HCT116 (cell line): ENCODE results near the gene C3orf22.

Source experiments
- ELF1 ChIP-seq: IDR thresholded peaks from 2 replicates; pipeline ENCODE4 v1.6.1; 2012; ENCODE audit warnings: low read depth, borderline replicate concordance
- EZH2phosphoT487 ChIP-seq: fragments of 200-600 bp; IDR thresholded peaks from 2 replicates; pipeline ENCODE4 v1.6.1; 2018; ENCODE audit warnings: antibody characterized with exemption, borderline replicate concordance
- JUND ChIP-seq: IDR thresholded peaks from 2 replicates; pipeline ENCODE4 v1.6.1; 2012
- POLR2A ChIP-seq: IDR thresholded peaks from 2 replicates; pipeline ENCODE4 v1.7.0; 2011; ENCODE audit warnings: borderline replicate concordance; ENCODE audit not compliant: insufficient read depth, insufficient read length; ENCODE audit errors: extremely low read depth
- SP1 ChIP-seq: IDR thresholded peaks from 2 replicates; pipeline ENCODE4 v1.6.1; 2012; ENCODE audit warnings: low read depth
- TF ChIP-seq, protein P1 (sequence below), 3 experiments: fragments of 200-600 bp in 1 of 3; sonication (generic) in 1 of 3; IDR thresholded peaks in 2 of 3; conservative IDR thresholded peaks in 1 of 3; 2 replicates each; pipeline ENCODE4 v1.5.1; 2012 to 2017; ENCODE audit warnings: low read depth in 2 of 3, low read length in 2 of 3, antibody characterized with exemption in 1 of 3, borderline replicate concordance in 1 of 3, control low read depth in 1 of 3, mild to moderate bottlenecking in 1 of 3, mixed read lengths in 1 of 3, mixed run types in 1 of 3, moderate library complexity in 1 of 3; ENCODE audit not compliant: insufficient read depth in 1 of 3
- TF ChIP-seq, protein P2 (sequence below): IDR thresholded peaks from 2 replicates; pipeline ENCODE4 v1.6.1; 2012
- TF ChIP-seq, protein P3 (sequence below): IDR thresholded peaks from 2 replicates; pipeline ENCODE4 v1.6.1; 2012

DNA sequence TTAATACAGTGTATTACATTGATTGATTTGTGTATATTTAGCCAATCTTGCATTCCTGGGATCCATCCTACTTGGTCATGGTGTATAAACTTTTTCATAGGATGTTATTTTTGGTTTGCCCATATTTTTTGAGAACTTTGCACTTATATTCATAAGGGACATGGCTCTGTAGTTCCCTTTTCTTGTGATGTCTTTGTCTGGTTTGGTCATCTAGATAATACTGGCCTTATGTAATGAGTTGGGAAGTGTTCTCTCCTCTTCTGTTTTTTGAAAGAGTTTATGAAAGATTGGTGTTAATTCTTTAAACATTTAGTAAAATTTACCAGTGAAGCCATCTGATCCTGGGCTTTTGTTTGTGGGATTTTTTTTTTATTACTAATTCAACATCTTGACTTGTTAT is 25.2 kb downstream of the C3orf22 start:
- TF ChIP-seq, protein P1, sequence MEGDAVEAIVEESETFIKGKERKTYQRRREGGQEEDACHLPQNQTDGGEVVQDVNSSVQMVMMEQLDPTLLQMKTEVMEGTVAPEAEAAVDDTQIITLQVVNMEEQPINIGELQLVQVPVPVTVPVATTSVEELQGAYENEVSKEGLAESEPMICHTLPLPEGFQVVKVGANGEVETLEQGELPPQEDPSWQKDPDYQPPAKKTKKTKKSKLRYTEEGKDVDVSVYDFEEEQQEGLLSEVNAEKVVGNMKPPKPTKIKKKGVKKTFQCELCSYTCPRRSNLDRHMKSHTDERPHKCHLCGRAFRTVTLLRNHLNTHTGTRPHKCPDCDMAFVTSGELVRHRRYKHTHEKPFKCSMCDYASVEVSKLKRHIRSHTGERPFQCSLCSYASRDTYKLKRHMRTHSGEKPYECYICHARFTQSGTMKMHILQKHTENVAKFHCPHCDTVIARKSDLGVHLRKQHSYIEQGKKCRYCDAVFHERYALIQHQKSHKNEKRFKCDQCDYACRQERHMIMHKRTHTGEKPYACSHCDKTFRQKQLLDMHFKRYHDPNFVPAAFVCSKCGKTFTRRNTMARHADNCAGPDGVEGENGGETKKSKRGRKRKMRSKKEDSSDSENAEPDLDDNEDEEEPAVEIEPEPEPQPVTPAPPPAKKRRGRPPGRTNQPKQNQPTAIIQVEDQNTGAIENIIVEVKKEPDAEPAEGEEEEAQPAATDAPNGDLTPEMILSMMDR (IDR thresholded peaks at IDR 0.05 in 2 of 3, conservative IDR thresholded peaks at IDR 0.05 in 1 of 3; ENCODE audit: borderline replicate concordance in 1 of 3, insufficient read depth in 1 of 3, low read depth in 2 of 3, low read length in 2 of 3): no peak
- no peak for TF ChIP-seq EZH2phosphoT487
- TF ChIP-seq SP1: no peak
- TF ChIP-seq POLR2A: no peak
- TF ChIP-seq ELF1: no peak
- TF ChIP-seq, protein P2, sequence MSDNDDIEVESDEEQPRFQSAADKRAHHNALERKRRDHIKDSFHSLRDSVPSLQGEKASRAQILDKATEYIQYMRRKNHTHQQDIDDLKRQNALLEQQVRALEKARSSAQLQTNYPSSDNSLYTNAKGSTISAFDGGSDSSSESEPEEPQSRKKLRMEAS: no peak
- TF ChIP-seq JUND: no peak
- TF ChIP-seq, protein P3, sequence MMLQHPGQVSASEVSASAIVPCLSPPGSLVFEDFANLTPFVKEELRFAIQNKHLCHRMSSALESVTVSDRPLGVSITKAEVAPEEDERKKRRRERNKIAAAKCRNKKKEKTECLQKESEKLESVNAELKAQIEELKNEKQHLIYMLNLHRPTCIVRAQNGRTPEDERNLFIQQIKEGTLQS: no peak
